H9 (cell line): Measurements from ENCODE around the gene CACNA1I. TPM values are rescaled to one million over a fixed set of nuclear protein-coding genes. Genes with fewer than 3 reads are reported as not detected.

ENCODE experiments used
- DNase-seq: peaks from one replicate; pipeline ENCODE4 v3.0.0-alpha.2; 2017
- H2AFZ ChIP-seq: one replicate; pipeline ENCODE4 v1.6.1; 2013; ENCODE audit warnings: mild to moderate bottlenecking, low read length, control low read depth, moderate library complexity
- H2AK5ac ChIP-seq: 2 replicates; pipeline ENCODE4 v1.6.1; 2013; ENCODE audit warnings: low read length, control low read depth, mixed read lengths; ENCODE audit not compliant: insufficient read length
- H2BK120ac ChIP-seq: one replicate; pipeline ENCODE4 v1.6.1; 2013; ENCODE audit warnings: low read depth, mild to moderate bottlenecking, low read length, control low read depth, inconsistent platforms; ENCODE audit not compliant: poor library complexity, severe bottlenecking
- H2BK12ac ChIP-seq: 2 replicates; pipeline ENCODE4 v1.6.1; 2013; ENCODE audit warnings: low read length, control low read depth, mixed read lengths, low read depth; ENCODE audit not compliant: insufficient read length
- H2BK15ac ChIP-seq: 2 replicates; pipeline ENCODE4 v1.6.1; 2013; ENCODE audit warnings: low read depth, low read length, control low read depth
- H2BK20ac ChIP-seq: one replicate; pipeline ENCODE4 v1.6.1; 2013; ENCODE audit warnings: low read depth, mild to moderate bottlenecking, low read length, control low read depth, inconsistent platforms; ENCODE audit not compliant: poor library complexity, severe bottlenecking
- H2BK5ac ChIP-seq: 2 replicates; pipeline ENCODE4 v1.6.1; 2013; ENCODE audit warnings: low read length, control low read depth, mixed read lengths; ENCODE audit not compliant: insufficient read length
- H3K14ac ChIP-seq: 2 replicates; pipeline ENCODE4 v1.6.1; 2013; ENCODE audit warnings: low read length, control low read depth; ENCODE audit not compliant: insufficient read depth
- H3K18ac ChIP-seq: 2 replicates; pipeline ENCODE4 v1.6.1; 2013; ENCODE audit warnings: low read depth, mild to moderate bottlenecking, mixed read lengths, low read length, control low read depth; ENCODE audit not compliant: insufficient read length
- H3K23ac ChIP-seq: 2 replicates; pipeline ENCODE4 v1.6.1; 2013; ENCODE audit warnings: low read length, control low read depth, mixed read lengths, low read depth; ENCODE audit not compliant: insufficient read length
- H3K23me2 ChIP-seq: 2 replicates; pipeline ENCODE4 v1.6.1; 2013; ENCODE audit warnings: low read depth, mild to moderate bottlenecking, mixed read lengths, low read length, control low read depth; ENCODE audit not compliant: insufficient read length, poor library complexity, severe bottlenecking
- H3K27ac ChIP-seq: 2 replicates; pipeline ENCODE4 v1.5.1; 2013; ENCODE audit warnings: low read length, control low read depth, mixed read lengths, low read depth; ENCODE audit not compliant: insufficient read length
- H3K27me3 ChIP-seq: 2 replicates; pipeline ENCODE4 v1.6.1; 2013; ENCODE audit warnings: low read length, control low read depth, inconsistent platforms; ENCODE audit not compliant: insufficient read depth
- H3K4ac ChIP-seq: 2 replicates; pipeline ENCODE4 v1.6.1; 2013; ENCODE audit warnings: low read depth, mild to moderate bottlenecking, control low read depth, inconsistent platforms, low read length, moderate library complexity
- H3K4me1 ChIP-seq: 2 replicates; pipeline ENCODE4 v1.6.1; 2013; ENCODE audit warnings: low read length, control low read depth, inconsistent platforms; ENCODE audit not compliant: insufficient read depth
- H3K4me2 ChIP-seq: 2 replicates; pipeline ENCODE4 v1.6.1; 2013; ENCODE audit warnings: low read length, control low read depth, mixed read lengths; ENCODE audit not compliant: insufficient read length, insufficient read depth
- H3K56ac ChIP-seq: 2 replicates; pipeline ENCODE4 v1.6.1; 2013; ENCODE audit warnings: low read depth, mild to moderate bottlenecking, mixed read lengths, low read length, control low read depth; ENCODE audit not compliant: insufficient read length
- H3K79me1 ChIP-seq: 2 replicates; pipeline ENCODE4 v1.6.1; 2013; ENCODE audit warnings: low read depth, mild to moderate bottlenecking, moderate library complexity, low read length, control low read depth, inconsistent platforms; ENCODE audit not compliant: insufficient read depth, poor library complexity, severe bottlenecking
- H3K79me2 ChIP-seq: 2 replicates; pipeline ENCODE4 v1.6.1; 2013; ENCODE audit warnings: low read length, control low read depth, inconsistent platforms; ENCODE audit not compliant: insufficient read depth
- H3K9ac ChIP-seq: 2 replicates; pipeline ENCODE4 v1.6.1; 2013; ENCODE audit warnings: low read length, control low read depth, mixed read lengths; ENCODE audit not compliant: insufficient read length; ENCODE audit errors: extremely low read depth
- H3K9me3 ChIP-seq: one replicate; pipeline ENCODE4 v1.6.1; 2013; ENCODE audit warnings: low read depth, low read length, inconsistent platforms; ENCODE audit not compliant: control insufficient read depth
- H3T11ph ChIP-seq: one replicate; pipeline ENCODE4 v1.6.1; 2013; ENCODE audit warnings: mild to moderate bottlenecking, low read length, control low read depth, inconsistent platforms
- H4K20me1 ChIP-seq: one replicate; pipeline ENCODE4 v1.6.1; 2013; ENCODE audit not compliant: control insufficient read depth, insufficient read length, insufficient read depth
- H4K5ac ChIP-seq: 2 replicates; pipeline ENCODE4 v1.6.1; 2013; ENCODE audit warnings: low read depth, mild to moderate bottlenecking, mixed read lengths, low read length, control low read depth; ENCODE audit not compliant: insufficient read length
- H4K8ac ChIP-seq: replicated peaks from 2 replicates; pipeline ENCODE4 v1.6.1; 2013; ENCODE audit warnings: low read length, control low read depth, mixed read lengths, low read depth; ENCODE audit not compliant: insufficient read length
- H4K91ac ChIP-seq: 2 replicates; pipeline ENCODE4 v1.6.1; 2013; ENCODE audit warnings: low read depth, mild to moderate bottlenecking, moderate library complexity, mixed read lengths, low read length, control low read depth; ENCODE audit not compliant: insufficient read length
- H3K27ac Mint-ChIP-seq, 3 experiments: 2 replicates in 2 of 3; 3 replicates in 1 of 3; pipeline ENCODE4 v1.8.0; 2020 to 2021; ENCODE audit warnings: mixed read lengths in 3 of 3, mild to moderate bottlenecking in 1 of 3, moderate library complexity in 1 of 3
- H3K27me3 Mint-ChIP-seq: 2 replicates; pipeline ENCODE4 v1.8.0; 2021; ENCODE audit warnings: low read depth, mild to moderate bottlenecking, moderate library complexity, mixed read lengths
- H3K36me3 Mint-ChIP-seq, 3 experiments: 2 replicates in 2 of 3; 3 replicates in 1 of 3; pipeline ENCODE4 v1.8.0; 2020 to 2021; ENCODE audit warnings: low read depth in 3 of 3, mixed read lengths in 3 of 3; ENCODE audit not compliant: insufficient read depth in 1 of 3
- H3K4me1 Mint-ChIP-seq, 2 experiments: 2 replicates each; pipeline ENCODE4 v1.8.0; 2020; ENCODE audit warnings: mixed read lengths in 2 of 2
- H3K4me3 Mint-ChIP-seq, 2 experiments: 2 replicates in 1 of 2; 3 replicates in 1 of 2; pipeline ENCODE4 v1.8.0; 2020 to 2021; ENCODE audit warnings: mild to moderate bottlenecking in 2 of 2, mixed read lengths in 2 of 2, moderate library complexity in 1 of 2
- H3K9me3 Mint-ChIP-seq, 2 experiments: 2 replicates in 1 of 2; 3 replicates in 1 of 2; pipeline ENCODE4 v1.8.0; 2020; ENCODE audit warnings: mild to moderate bottlenecking in 2 of 2, mixed read lengths in 2 of 2, moderate library complexity in 1 of 2
- WGBS: extraction: QIAGEN DNeasy Blood & Tissue Kit; methylation state at CpG from one replicate; pipeline ENCODE4 v1.1.7; 2013; ENCODE audit warnings: missing lambda C conversion rate, low lambda C conversion rate, mixed read lengths; ENCODE audit not compliant: insufficient read length; ENCODE audit errors: extremely low coverage; 5-methylcytosine and 5-hydroxymethylcytosine counted together
- total RNA-seq: library from RNA; stranded (reverse); gene quantifications from 2 replicates; pipeline ENCODE4 v1.2.1, GENCODE V29; 2021
- TF ChIP-seq, protein P1 (sequence below): fragments of 200-600 bp; sonication (generic); conservative IDR thresholded peaks from 3 replicates; pipeline ENCODE4 v1.8.0; 2021; ENCODE audit warnings: antibody characterized with exemption, mild to moderate bottlenecking

CACNA1I gene
- total RNA-seq, 1 experiment from 2014 or later, result 0.50 TPM

- H3K9ac ChIP-seq, result no peak overlapping the region
- no peak overlapping the region for H3T11ph ChIP-seq
- H2BK120ac ChIP-seq, result no peak overlapping the region
- Mint-ChIP-seq H3K27me3 (peaks cover 3% of the 10 kb centered on the region), H3K27ac (no peak overlapping the region), H3K4me1 (no peaks in the 10 kb centered on the region), H3K9me3 (peaks cover 0 to 3% of the 10 kb centered on the region in 2 experiments; a peak in 1 of 5 replicates), H3K4me3 (no peak overlapping the region), H3K36me3 (no peaks in the 10 kb centered on the region)
- H3K18ac ChIP-seq, result no peak overlapping the region
- no peaks in the 10 kb centered on the region for H4K20me1 ChIP-seq
- H3K4me2 ChIP-seq, result no peak overlapping the region
- no CpG with 5 or more reads among the region's 9 CpGs for WGBS
- H2BK12ac ChIP-seq, result no peak overlapping the region
- H2BK5ac ChIP-seq, result no peak overlapping the region
- TF ChIP-seq, protein P1, sequence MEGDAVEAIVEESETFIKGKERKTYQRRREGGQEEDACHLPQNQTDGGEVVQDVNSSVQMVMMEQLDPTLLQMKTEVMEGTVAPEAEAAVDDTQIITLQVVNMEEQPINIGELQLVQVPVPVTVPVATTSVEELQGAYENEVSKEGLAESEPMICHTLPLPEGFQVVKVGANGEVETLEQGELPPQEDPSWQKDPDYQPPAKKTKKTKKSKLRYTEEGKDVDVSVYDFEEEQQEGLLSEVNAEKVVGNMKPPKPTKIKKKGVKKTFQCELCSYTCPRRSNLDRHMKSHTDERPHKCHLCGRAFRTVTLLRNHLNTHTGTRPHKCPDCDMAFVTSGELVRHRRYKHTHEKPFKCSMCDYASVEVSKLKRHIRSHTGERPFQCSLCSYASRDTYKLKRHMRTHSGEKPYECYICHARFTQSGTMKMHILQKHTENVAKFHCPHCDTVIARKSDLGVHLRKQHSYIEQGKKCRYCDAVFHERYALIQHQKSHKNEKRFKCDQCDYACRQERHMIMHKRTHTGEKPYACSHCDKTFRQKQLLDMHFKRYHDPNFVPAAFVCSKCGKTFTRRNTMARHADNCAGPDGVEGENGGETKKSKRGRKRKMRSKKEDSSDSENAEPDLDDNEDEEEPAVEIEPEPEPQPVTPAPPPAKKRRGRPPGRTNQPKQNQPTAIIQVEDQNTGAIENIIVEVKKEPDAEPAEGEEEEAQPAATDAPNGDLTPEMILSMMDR, result no peak
- no peaks in the 10 kb centered on the region for H3K9me3 ChIP-seq
- H2BK20ac ChIP-seq, result no peak overlapping the region
- H3K79me2 ChIP-seq, result no peaks in the 10 kb centered on the region
- no peak overlapping the region; the same call in 1 of the 2 replicates for H3K14ac ChIP-seq
- no peaks in the 10 kb centered on the region for H3K23me2 ChIP-seq
- DNase-seq, result no peak
- H2AFZ ChIP-seq, result no peak overlapping the region
- H3K27ac ChIP-seq, result no peak overlapping the region
- no peak overlapping the region for H2AK5ac ChIP-seq
- H3K56ac ChIP-seq, result no peak overlapping the region
- no peak overlapping the region for H4K91ac ChIP-seq
- H2BK15ac ChIP-seq, result no peak overlapping the region
- no peak overlapping the region for H3K23ac ChIP-seq
- H3K4me1 ChIP-seq, result no peaks in the 10 kb centered on the region
- no peak overlapping the region for H3K4ac ChIP-seq
- no peak overlapping the region for H4K5ac ChIP-seq
- H3K79me1 ChIP-seq, result no peaks in the 10 kb centered on the region
- H3K27me3 ChIP-seq, result no peaks in the 10 kb centered on the region
- H4K8ac ChIP-seq, result no peak overlapping the region
Measured at GRCh38 chr22:39643311-39644083, 72.9 kb downstream of the CACNA1I start.
